SKM-1 (cell line): ENCODE data around the gene OXA1L.
"Not testable (repeated sequence)": the region's sequence is repeated elsewhere in the genome, so short reads cannot be mapped to it uniquely, and the experiment has no call there.

Experiments
- DNase-seq: peaks from one replicate; lab custom pipeline; 2025; ENCODE audit not compliant: unreplicated experiment; lab: John Stamatoyannopoulos, UW

Gene OXA1L

GRCh38 chr14:22797017-22797917, 30.8 kb downstream of the OXA1L start:
- no peak for DNase-seq

GRCh38 chr14:22798528-22798927, 32.0 kb downstream of the OXA1L start:
- peak; percentile 2 for DNase-seq

- no peak for DNase-seq
These were observed 33.9 kb downstream of the OXA1L start for GRCh38 chr14:22800346-22800745.

- no peak for DNase-seq
These were observed 35.2 kb downstream of the OXA1L start for GRCh38 chr14:22801716-22802115.

GRCh38 chr14:22802860-22803686, 36.6 kb downstream of the OXA1L start:
- no peak for DNase-seq

GRCh38 chr14:22803687-22803974, 37.1 kb downstream of the OXA1L start:
- DNase-seq = no peak

- not testable (repeated sequence) for DNase-seq
These were observed 38.7 kb downstream of the OXA1L start for GRCh38 chr14:22805235-22805634.

GRCh38 chr14:22807432-22808087, 41.1 kb downstream of the OXA1L start:
- DNase-seq = no peak

GRCh38 chr14:22808388-22809209, 42.1 kb downstream of the OXA1L start:
- no peak for DNase-seq

- DNase-seq = no peak
These were observed 45.2 kb downstream of the OXA1L start for GRCh38 chr14:22811722-22812121.

GRCh38 chr14:22812744-22813143, 46.3 kb downstream of the OXA1L start:
- DNase-seq = no peak

GRCh38 chr14:22813145-22813544, 46.7 kb downstream of the OXA1L start:
- DNase-seq = no peak

GRCh38 chr14:22814373-22814772, 47.9 kb downstream of the OXA1L start:
- no peak for DNase-seq

- DNase-seq = peak; percentile 8
These were observed 48.6 kb downstream of the OXA1L start, which contains the start of gene SLC7A7 for GRCh38 chr14:22814941-22815713. Gene SLC7A7 (minus strand): TSS chr14:22815435. CDS start chr14:22813398, 2,037 bp downstream.

GRCh38 chr14:22819151-22819988, 52.9 kb downstream of the OXA1L start:
- no peak for DNase-seq

- DNase-seq = no peak
These were observed 54.2 kb downstream of the OXA1L start for GRCh38 chr14:22820731-22821130.

GRCh38 chr14:22821193-22822015, 54.9 kb downstream of the OXA1L start:
- no peak for DNase-seq

GRCh38 chr14:22822016-22822570, 55.6 kb downstream of the OXA1L start:
- no peak for DNase-seq
